Hindlimb muscle (tissue), 1 donor: ENCODE measurements around the gene FOXP1. TPM values are rescaled to one million over a fixed set of nuclear protein-coding genes. Genes with fewer than 3 reads are reported as not detected.

Experiments
- DNase-seq: peaks from one replicate; pipeline ENCODE4 v3.0.0-alpha.2; 2013
- polyA plus RNA-seq: library from polyadenylated mRNA; unstranded; fragments of 120-200 nt; gene quantifications from one replicate; pipeline ENCODE4 v1.2.1, GENCODE V29; 2013; ENCODE audit not compliant: insufficient read length

FOXP1 gene
- polyA plus RNA-seq, 1 donor, result 18.2 TPM

- DNase-seq, result peak; percentile 39
Measured at GRCh38 chr3:71585887-71586809, 2.6 kb upstream of the FOXP1 start.

- peak; percentile 23 for DNase-seq
Measured at GRCh38 chr3:71585131-71585530, 1.6 kb upstream of the FOXP1 start.

GRCh38 chr3:71584394-71585011 lies 975 bp upstream of the FOXP1 start:
- peak; percentile 66 for DNase-seq

- peak; percentile 50 for DNase-seq
Measured at GRCh38 chr3:71582612-71583565, 639 bp downstream of the FOXP1 start.

GRCh38 chr3:71582036-71582611 lies 1.4 kb downstream of the FOXP1 start:
- DNase-seq, result peak; percentile 62

GRCh38 chr3:71581457-71582035 lies 2.0 kb downstream of the FOXP1 start:
- peak; percentile 44 for DNase-seq

GRCh38 chr3:71580636-71581456 lies 2.7 kb downstream of the FOXP1 start:
- no peak for DNase-seq

- DNase-seq, result no peak
Measured at GRCh38 chr3:71579935-71580406, 3.6 kb downstream of the FOXP1 start.

- DNase-seq, result no peak
Measured at GRCh38 chr3:71579326-71579934, 4.1 kb downstream of the FOXP1 start.

- no peak for DNase-seq
Measured at GRCh38 chr3:71578054-71578751, 5.3 kb downstream of the FOXP1 start.

- no peak for DNase-seq
Measured at GRCh38 chr3:71577011-71577410, 6.5 kb downstream of the FOXP1 start.

GRCh38 chr3:71575433-71575832 lies 8.1 kb downstream of the FOXP1 start:
- DNase-seq, result no peak

GRCh38 chr3:71573181-71573580 lies 10.3 kb downstream of the FOXP1 start:
- no peak for DNase-seq

GRCh38 chr3:71570546-71570945 lies 13.0 kb downstream of the FOXP1 start:
- DNase-seq, result no peak

- no peak for DNase-seq
Measured at GRCh38 chr3:71568207-71568606, 15.3 kb downstream of the FOXP1 start.

- DNase-seq, result no peak
Measured at GRCh38 chr3:71566776-71567175, 16.8 kb downstream of the FOXP1 start.

GRCh38 chr3:71565976-71566375 lies 17.6 kb downstream of the FOXP1 start:
- DNase-seq, result no peak

GRCh38 chr3:71565316-71565715 lies 18.2 kb downstream of the FOXP1 start:
- no peak for DNase-seq

- no peak for DNase-seq
Measured at GRCh38 chr3:71564361-71564760, 19.2 kb downstream of the FOXP1 start.

- no peak for DNase-seq
Measured at GRCh38 chr3:71563827-71564226, 19.7 kb downstream of the FOXP1 start.
